ENCODE results near the gene CDC20B.

DNA sequence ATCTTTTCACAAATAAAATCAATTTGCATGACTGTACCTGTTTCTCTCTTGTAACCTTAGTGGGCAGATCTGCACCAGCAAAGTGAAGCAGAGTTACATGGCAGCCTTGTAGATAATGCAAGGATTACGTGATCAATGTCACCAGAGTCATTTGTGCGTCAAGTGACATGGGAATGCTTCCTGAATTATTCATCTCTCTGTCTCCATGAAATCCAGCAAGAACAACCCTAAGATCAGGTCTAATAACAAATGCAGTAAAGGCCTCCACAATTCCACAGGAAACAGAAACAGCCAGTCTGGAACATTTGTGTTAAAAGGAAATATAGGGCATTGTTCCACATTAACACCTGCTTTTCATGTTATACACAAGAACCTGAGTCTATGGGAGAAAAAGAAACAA is 62.8 kb downstream of the CDC20B start:
- TF ChIP-seq, protein P1, sequence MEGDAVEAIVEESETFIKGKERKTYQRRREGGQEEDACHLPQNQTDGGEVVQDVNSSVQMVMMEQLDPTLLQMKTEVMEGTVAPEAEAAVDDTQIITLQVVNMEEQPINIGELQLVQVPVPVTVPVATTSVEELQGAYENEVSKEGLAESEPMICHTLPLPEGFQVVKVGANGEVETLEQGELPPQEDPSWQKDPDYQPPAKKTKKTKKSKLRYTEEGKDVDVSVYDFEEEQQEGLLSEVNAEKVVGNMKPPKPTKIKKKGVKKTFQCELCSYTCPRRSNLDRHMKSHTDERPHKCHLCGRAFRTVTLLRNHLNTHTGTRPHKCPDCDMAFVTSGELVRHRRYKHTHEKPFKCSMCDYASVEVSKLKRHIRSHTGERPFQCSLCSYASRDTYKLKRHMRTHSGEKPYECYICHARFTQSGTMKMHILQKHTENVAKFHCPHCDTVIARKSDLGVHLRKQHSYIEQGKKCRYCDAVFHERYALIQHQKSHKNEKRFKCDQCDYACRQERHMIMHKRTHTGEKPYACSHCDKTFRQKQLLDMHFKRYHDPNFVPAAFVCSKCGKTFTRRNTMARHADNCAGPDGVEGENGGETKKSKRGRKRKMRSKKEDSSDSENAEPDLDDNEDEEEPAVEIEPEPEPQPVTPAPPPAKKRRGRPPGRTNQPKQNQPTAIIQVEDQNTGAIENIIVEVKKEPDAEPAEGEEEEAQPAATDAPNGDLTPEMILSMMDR (IDR thresholded peaks at IDR 0.05; ENCODE audit: poor library complexity, severe bottlenecking), result peak; percentile 16
- TF ChIP-seq, protein P2, sequence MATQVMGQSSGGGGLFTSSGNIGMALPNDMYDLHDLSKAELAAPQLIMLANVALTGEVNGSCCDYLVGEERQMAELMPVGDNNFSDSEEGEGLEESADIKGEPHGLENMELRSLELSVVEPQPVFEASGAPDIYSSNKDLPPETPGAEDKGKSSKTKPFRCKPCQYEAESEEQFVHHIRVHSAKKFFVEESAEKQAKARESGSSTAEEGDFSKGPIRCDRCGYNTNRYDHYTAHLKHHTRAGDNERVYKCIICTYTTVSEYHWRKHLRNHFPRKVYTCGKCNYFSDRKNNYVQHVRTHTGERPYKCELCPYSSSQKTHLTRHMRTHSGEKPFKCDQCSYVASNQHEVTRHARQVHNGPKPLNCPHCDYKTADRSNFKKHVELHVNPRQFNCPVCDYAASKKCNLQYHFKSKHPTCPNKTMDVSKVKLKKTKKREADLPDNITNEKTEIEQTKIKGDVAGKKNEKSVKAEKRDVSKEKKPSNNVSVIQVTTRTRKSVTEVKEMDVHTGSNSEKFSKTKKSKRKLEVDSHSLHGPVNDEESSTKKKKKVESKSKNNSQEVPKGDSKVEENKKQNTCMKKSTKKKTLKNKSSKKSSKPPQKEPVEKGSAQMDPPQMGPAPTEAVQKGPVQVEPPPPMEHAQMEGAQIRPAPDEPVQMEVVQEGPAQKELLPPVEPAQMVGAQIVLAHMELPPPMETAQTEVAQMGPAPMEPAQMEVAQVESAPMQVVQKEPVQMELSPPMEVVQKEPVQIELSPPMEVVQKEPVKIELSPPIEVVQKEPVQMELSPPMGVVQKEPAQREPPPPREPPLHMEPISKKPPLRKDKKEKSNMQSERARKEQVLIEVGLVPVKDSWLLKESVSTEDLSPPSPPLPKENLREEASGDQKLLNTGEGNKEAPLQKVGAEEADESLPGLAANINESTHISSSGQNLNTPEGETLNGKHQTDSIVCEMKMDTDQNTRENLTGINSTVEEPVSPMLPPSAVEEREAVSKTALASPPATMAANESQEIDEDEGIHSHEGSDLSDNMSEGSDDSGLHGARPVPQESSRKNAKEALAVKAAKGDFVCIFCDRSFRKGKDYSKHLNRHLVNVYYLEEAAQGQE (IDR thresholded peaks at IDR 0.05; ENCODE audit: borderline replicate concordance), result peak; percentile 84
- peak; percentile 85 for TF ChIP-seq POLR2AphosphoS5 (IDR thresholded peaks at IDR 0.05)
- TF ChIP-seq TAF1 (IDR thresholded peaks at IDR 0.05; ENCODE audit: low read depth), result no peak
- no peak for TF ChIP-seq EZH2 (IDR thresholded peaks at IDR 0.05; ENCODE audit: borderline replicate concordance, insufficient read depth, low read length, poor library complexity, severe bottlenecking)
- TF ChIP-seq EP300 (conservative IDR thresholded peaks at IDR 0.05; ENCODE audit: poor library complexity, severe bottlenecking), result peak; percentile 94
- no peak for TF ChIP-seq MXI1 (conservative IDR thresholded peaks at IDR 0.05; ENCODE audit: poor library complexity, severe bottlenecking)
- peak; percentile 39 for TF ChIP-seq RAD21 (conservative IDR thresholded peaks at IDR 0.05)
- TF ChIP-seq SMC3 (conservative IDR thresholded peaks at IDR 0.05; ENCODE audit: poor library complexity), result peak; percentile 35
